ENCODE measurements around the gene RIC1. TPM values are rescaled to one million over a fixed set of nuclear protein-coding genes. Genes with fewer than 3 reads are reported as not detected.
A peak's percentile ranks its signal among the peaks of the same experiment; 100 is the strongest.
"Not testable (repeated sequence)": the region's sequence is repeated elsewhere in the genome, so short reads cannot be mapped to it uniquely, and the experiment has no call there.

RIC1 gene
- polyA plus RNA-seq, 1 donor, result 19.4 TPM

GRCh38 chr9:5799314-5799713 lies 170.4 kb downstream of the RIC1 start:
- no peak overlapping the region for H3K4me3 ChIP-seq (ENCODE audit: low read length)
- no peaks in the 10 kb centered on the region for H3K9me3 ChIP-seq (ENCODE audit: control insufficient read depth, low read depth, low read length)
- DNase-seq, result peak; percentile 16 to 43
- H3K27ac ChIP-seq (ENCODE audit: low read length), result no peak overlapping the region
- no peaks in the 10 kb centered on the region for H3K27me3 ChIP-seq (ENCODE audit: control insufficient read depth, insufficient read depth, low read length)
- peaks cover 3% of the 10 kb centered on the region for H3K36me3 ChIP-seq (ENCODE audit: control insufficient read depth, insufficient read depth, low read length)
- H3K4me1 ChIP-seq (ENCODE audit: control insufficient read depth, insufficient read depth, low read length), result peaks cover 6% of the 10 kb centered on the region
- WGBS (ENCODE audit: insufficient coverage, low lambda C conversion rate), result 0% methylated on average over 1 of the region's 5 CpGs

- not testable (repeated sequence) for H3K27me3 ChIP-seq (ENCODE audit: control insufficient read depth, insufficient read depth, low read length); H3K4me1 ChIP-seq (ENCODE audit: control insufficient read depth, insufficient read depth, low read length); DNase-seq; H3K9me3 ChIP-seq (ENCODE audit: control insufficient read depth, low read depth, low read length); H3K36me3 ChIP-seq (ENCODE audit: control insufficient read depth, insufficient read depth, low read length); H3K4me3 ChIP-seq (ENCODE audit: low read length); H3K27ac ChIP-seq (ENCODE audit: low read length)
- 100% methylated on average over 1 of the region's 7 CpGs for WGBS (ENCODE audit: insufficient coverage, low lambda C conversion rate)
Observed at GRCh38 chr9:5800378-5800777, 171.5 kb downstream of the RIC1 start.

GRCh38 chr9:5800969-5801738 lies 172.2 kb downstream of the RIC1 start:
- H3K9me3 ChIP-seq (ENCODE audit: control insufficient read depth, low read depth, low read length), result no peaks in the 10 kb centered on the region
- H3K4me1 ChIP-seq (ENCODE audit: control insufficient read depth, insufficient read depth, low read length), result peaks cover 9% of the 10 kb centered on the region
- H3K27ac ChIP-seq (ENCODE audit: low read length), result no peak overlapping the region
- H3K36me3 ChIP-seq (ENCODE audit: control insufficient read depth, insufficient read depth, low read length), result peaks cover 3% of the 10 kb centered on the region
- WGBS (ENCODE audit: insufficient coverage, low lambda C conversion rate), result 21% methylated on average over 2 of the region's 4 CpGs
- DNase-seq, result peak in 1 of 2 donors; percentile 26
- no peak overlapping the region for H3K4me3 ChIP-seq (ENCODE audit: low read length)
- no peaks in the 10 kb centered on the region for H3K27me3 ChIP-seq (ENCODE audit: control insufficient read depth, insufficient read depth, low read length)

DNA sequence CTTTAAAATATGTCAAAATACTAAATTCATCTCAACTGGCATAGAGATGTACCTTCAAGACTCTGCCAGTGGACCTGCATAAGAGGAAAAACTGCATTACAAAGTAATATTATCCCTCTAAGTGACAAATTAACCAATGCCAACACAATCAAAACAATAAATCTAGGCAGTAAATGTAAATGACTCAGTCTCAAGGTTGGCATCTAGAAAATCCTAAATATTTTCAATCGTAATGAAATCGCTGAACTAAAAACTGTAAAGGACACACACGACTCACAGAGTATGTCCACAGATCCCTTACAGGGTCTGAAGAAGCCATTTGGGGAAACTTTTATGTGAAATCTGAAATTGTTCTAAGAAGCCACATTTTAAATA lies 172.8 kb downstream of the RIC1 start:
- Histone ChIP-seq H3K9me3 (ENCODE audit: control insufficient read depth, low read depth, low read length) (no peaks in the 10 kb centered on the region), H3K36me3 (ENCODE audit: control insufficient read depth, insufficient read depth, low read length) (peaks cover 3% of the 10 kb centered on the region), H3K27ac (ENCODE audit: low read length) (no peak overlapping the region), H3K27me3 (ENCODE audit: control insufficient read depth, insufficient read depth, low read length) (no peaks in the 10 kb centered on the region), H3K4me1 (ENCODE audit: control insufficient read depth, insufficient read depth, low read length) (peaks cover 9% of the 10 kb centered on the region), H3K4me3 (ENCODE audit: low read length) (no peak overlapping the region)
- WGBS (ENCODE audit: insufficient coverage, low lambda C conversion rate), result 30% methylated on average over 2 of the region's 3 CpGs
- peak in 1 of 2 donors; percentile 27 for DNase-seq

DNA sequence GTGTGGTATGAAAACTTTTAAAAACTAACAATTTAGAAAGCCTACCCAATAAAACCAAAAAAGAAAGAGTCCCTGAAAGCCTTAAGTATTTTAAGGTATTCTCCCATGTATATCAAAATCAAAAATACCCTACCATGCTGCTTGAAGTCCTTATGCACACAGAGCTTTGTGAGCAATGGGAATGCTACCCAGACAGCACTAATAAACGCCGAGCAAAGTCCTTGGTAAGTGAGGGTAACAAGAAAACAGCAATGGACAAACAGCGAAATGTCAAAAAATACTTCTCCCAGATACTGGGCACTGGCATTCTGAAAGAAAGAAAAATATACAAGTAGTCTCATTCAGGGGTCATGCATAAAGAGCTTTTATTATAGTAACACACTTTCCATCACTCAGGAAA lies 176.6 kb downstream of the RIC1 start:
- no CpG with 5 or more reads among the region's 3 CpGs for WGBS (ENCODE audit: insufficient coverage, low lambda C conversion rate)
- Histone ChIP-seq H3K36me3 (ENCODE audit: control insufficient read depth, insufficient read depth, low read length) (peaks cover 8% of the 10 kb centered on the region), H3K4me3 (ENCODE audit: low read length) (no peak overlapping the region), H3K4me1 (ENCODE audit: control insufficient read depth, insufficient read depth, low read length) (peaks cover 9% of the 10 kb centered on the region), H3K9me3 (ENCODE audit: control insufficient read depth, low read depth, low read length) (no peaks in the 10 kb centered on the region), H3K27ac (ENCODE audit: low read length) (no peak overlapping the region), H3K27me3 (ENCODE audit: control insufficient read depth, insufficient read depth, low read length) (no peaks in the 10 kb centered on the region)
- peak; percentile 30 to 57 for DNase-seq

DNA sequence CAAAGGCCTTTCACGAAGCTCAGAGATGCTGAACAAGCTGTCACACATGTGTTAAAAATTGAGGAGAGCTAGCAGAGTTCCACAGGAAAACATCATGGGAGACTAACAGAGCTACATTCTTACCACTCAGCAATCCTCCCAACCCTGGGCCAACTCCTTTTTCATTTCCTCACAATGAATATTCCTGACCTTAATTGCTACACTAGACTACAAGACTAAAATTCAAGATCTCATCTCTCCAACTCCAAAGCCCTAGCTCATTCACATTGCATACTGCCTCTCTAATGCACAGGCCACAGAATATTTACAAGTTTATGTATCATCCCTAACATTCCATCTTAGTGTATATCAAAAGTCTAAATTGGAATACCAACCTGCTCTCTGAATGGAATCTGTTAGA lies 182.8 kb downstream of the RIC1 start:
- Histone ChIP-seq H3K9me3 (ENCODE audit: control insufficient read depth, low read depth, low read length) (no peaks in the 10 kb centered on the region), H3K27me3 (ENCODE audit: control insufficient read depth, insufficient read depth, low read length) (no peaks in the 10 kb centered on the region), H3K4me1 (ENCODE audit: control insufficient read depth, insufficient read depth, low read length) (no peaks in the 10 kb centered on the region), H3K27ac (ENCODE audit: low read length) (no peak overlapping the region), H3K36me3 (ENCODE audit: control insufficient read depth, insufficient read depth, low read length) (peaks cover 18% of the 10 kb centered on the region), H3K4me3 (ENCODE audit: low read length) (no peak overlapping the region)
- WGBS (ENCODE audit: insufficient coverage, low lambda C conversion rate), result no CpG with 5 or more reads among the region's 1 CpG
- DNase-seq, result no peak

DNA sequence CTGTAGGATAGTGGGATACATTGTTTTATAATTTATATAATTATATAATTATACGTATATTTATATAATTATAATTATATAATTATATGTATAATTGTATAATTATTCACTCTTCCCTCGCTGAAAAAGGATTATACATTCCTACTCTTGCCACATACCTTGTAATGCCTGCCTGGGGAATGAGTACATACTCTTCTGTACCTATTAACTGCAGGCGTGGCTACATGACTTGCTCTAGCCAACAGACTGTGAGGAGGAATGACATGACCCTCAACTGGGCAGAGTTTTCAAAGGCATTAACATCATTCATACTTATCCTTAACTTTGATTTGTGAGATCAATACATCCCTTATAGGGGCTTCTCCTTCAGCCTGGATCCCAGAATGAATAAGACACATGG lies 184.9 kb downstream of the RIC1 start:
- Histone ChIP-seq H3K4me1 (ENCODE audit: control insufficient read depth, insufficient read depth, low read length) (no peaks in the 10 kb centered on the region), H3K27me3 (ENCODE audit: control insufficient read depth, insufficient read depth, low read length) (no peaks in the 10 kb centered on the region), H3K4me3 (ENCODE audit: low read length) (no peak overlapping the region), H3K36me3 (ENCODE audit: control insufficient read depth, insufficient read depth, low read length) (peaks cover 26% of the 10 kb centered on the region), H3K27ac (ENCODE audit: low read length) (no peak overlapping the region), H3K9me3 (ENCODE audit: control insufficient read depth, low read depth, low read length) (no peaks in the 10 kb centered on the region)
- no peak for DNase-seq
- 100% methylated on average over 1 of the region's 3 CpGs for WGBS (ENCODE audit: insufficient coverage, low lambda C conversion rate)

GRCh38 chr9:5815461-5815860 lies 186.6 kb downstream of the RIC1 start:
- Histone ChIP-seq H3K4me1 (ENCODE audit: control insufficient read depth, insufficient read depth, low read length) (no peaks in the 10 kb centered on the region), H3K27ac (ENCODE audit: low read length) (no peak overlapping the region), H3K36me3 (ENCODE audit: control insufficient read depth, insufficient read depth, low read length) (peaks cover 25% of the 10 kb centered on the region), H3K27me3 (ENCODE audit: control insufficient read depth, insufficient read depth, low read length) (no peaks in the 10 kb centered on the region), H3K9me3 (ENCODE audit: control insufficient read depth, low read depth, low read length) (no peaks in the 10 kb centered on the region), H3K4me3 (ENCODE audit: low read length) (no peak overlapping the region)
- WGBS (ENCODE audit: insufficient coverage, low lambda C conversion rate), result 100% methylated on average over 1 of the region's 1 CpG
- DNase-seq, result no peak

- WGBS (ENCODE audit: insufficient coverage, low lambda C conversion rate), result 100% methylated on average over 2 of the region's 3 CpGs
- Histone ChIP-seq H3K27ac (ENCODE audit: low read length) (no peak overlapping the region), H3K4me3 (ENCODE audit: low read length) (no peak overlapping the region), H3K36me3 (ENCODE audit: control insufficient read depth, insufficient read depth, low read length) (peaks cover 27% of the 10 kb centered on the region), H3K27me3 (ENCODE audit: control insufficient read depth, insufficient read depth, low read length) (no peaks in the 10 kb centered on the region), H3K9me3 (ENCODE audit: control insufficient read depth, low read depth, low read length) (no peaks in the 10 kb centered on the region), H3K4me1 (ENCODE audit: control insufficient read depth, insufficient read depth, low read length) (no peaks in the 10 kb centered on the region)
- no peak for DNase-seq
Observed at GRCh38 chr9:5817862-5818261, 189.0 kb downstream of the RIC1 start.

GRCh38 chr9:5818424-5819142 lies 189.7 kb downstream of the RIC1 start:
- Histone ChIP-seq H3K36me3 (ENCODE audit: control insufficient read depth, insufficient read depth, low read length) (peaks cover 27% of the 10 kb centered on the region), H3K27me3 (ENCODE audit: control insufficient read depth, insufficient read depth, low read length) (no peaks in the 10 kb centered on the region), H3K4me1 (ENCODE audit: control insufficient read depth, insufficient read depth, low read length) (no peaks in the 10 kb centered on the region), H3K27ac (ENCODE audit: low read length) (no peak overlapping the region), H3K4me3 (ENCODE audit: low read length) (no peak overlapping the region), H3K9me3 (ENCODE audit: control insufficient read depth, low read depth, low read length) (no peaks in the 10 kb centered on the region)
- DNase-seq, result no peak
- WGBS (ENCODE audit: insufficient coverage, low lambda C conversion rate), result 100% methylated on average over 1 of the region's 2 CpGs
